CD4-positive, alpha-beta T cell treated with Interleukin-21 for 1 hour (primary cell): ENCODE measurements around the gene MRPL58.
"Not testable (repeated sequence)": the region's sequence is repeated elsewhere in the genome, so short reads cannot be mapped to it uniquely, and the experiment has no call there.

ENCODE experiments used
- DNase-seq: peaks from one replicate; pipeline ENCODE4 v3.0.0-alpha.2; 2020

The MRPL58 gene

GRCh38 chr17:75019710-75020109 lies 7.2 kb downstream of the MRPL58 start:
- no peak for DNase-seq

- DNase-seq: no peak
These were observed 8.1 kb downstream of the MRPL58 start for GRCh38 chr17:75020331-75021110.

GRCh38 chr17:75024686-75025397 lies 12.4 kb downstream of the MRPL58 start:
- DNase-seq: peak; percentile 53

GRCh38 chr17:75025398-75025734 lies 12.9 kb downstream of the MRPL58 start:
- DNase-seq: not testable (repeated sequence)

GRCh38 chr17:75026650-75027049 lies 14.2 kb downstream of the MRPL58 start:
- not testable (repeated sequence) for DNase-seq

GRCh38 chr17:75030161-75030560 lies 17.7 kb downstream of the MRPL58 start:
- no peak for DNase-seq

GRCh38 chr17:75031972-75032719 lies 19.7 kb downstream of the MRPL58 start:
- DNase-seq: peak; percentile 74

- peak; percentile 31 for DNase-seq
These were observed 20.3 kb downstream of the MRPL58 start for GRCh38 chr17:75032720-75033280.

- peak; percentile 91 for DNase-seq
These were observed 21.1 kb downstream of the MRPL58 start for GRCh38 chr17:75033346-75034235.

GRCh38 chr17:75034236-75034908 lies 21.9 kb downstream of the MRPL58 start:
- peak; percentile 88 for DNase-seq

GRCh38 chr17:75036643-75037268 lies 24.3 kb downstream of the MRPL58 start:
- DNase-seq: peak; percentile 95

GRCh38 chr17:75039238-75039637 lies 26.8 kb downstream of the MRPL58 start:
- no peak for DNase-seq

GRCh38 chr17:75041656-75042280 lies 29.3 kb downstream of the MRPL58 start:
- DNase-seq: no peak

GRCh38 chr17:75043789-75044188 lies 31.3 kb downstream of the MRPL58 start:
- not testable (repeated sequence) for DNase-seq

GRCh38 chr17:75044716-75045115 lies 32.2 kb downstream of the MRPL58 start:
- no peak for DNase-seq

GRCh38 chr17:75045946-75046406 lies 33.5 kb downstream of the MRPL58 start:
- not testable (repeated sequence) for DNase-seq

GRCh38 chr17:75046407-75047289 lies 34.2 kb downstream of the MRPL58 start, which contains the start of the genes ATP5PD and KCTD2:
Gene ATP5PD, minus strand, starts transcription at chr17:75046969. Its CDS starts 4,319 bp downstream, at chr17:75042650.
Gene KCTD2, plus strand, starts transcription at chr17:75047225. Its CDS starts 26 bp downstream, at chr17:75047251.
- DNase-seq: peak; percentile 96

- no peak for DNase-seq
These were observed 35.1 kb downstream of the MRPL58 start for GRCh38 chr17:75047398-75048098.
